Mucosa of stomach (tissue), 1 donor: ENCODE results near the gene PLXNB3.
"Not testable (repeated sequence)": the region's sequence is repeated elsewhere in the genome, so short reads cannot be mapped to it uniquely, and the experiment has no call there.

Experiments
- H3K27me3 ChIP-seq: one replicate; pipeline ENCODE4 v1.7.0; 2013; ENCODE audit warnings: mild to moderate bottlenecking, low read length; ENCODE audit not compliant: control insufficient read depth, insufficient read depth
- H3K36me3 ChIP-seq: one replicate; pipeline ENCODE4 v1.7.0; 2013; ENCODE audit warnings: low read length; ENCODE audit not compliant: control insufficient read depth, insufficient read depth
- H3K4me1 ChIP-seq: one replicate; pipeline ENCODE4 v1.7.0; 2013; ENCODE audit warnings: mild to moderate bottlenecking, low read length; ENCODE audit not compliant: control insufficient read depth, insufficient read depth
- H3K4me3 ChIP-seq: one replicate; pipeline ENCODE4 v1.7.0; 2013; ENCODE audit warnings: low read length
- H3K9ac ChIP-seq: one replicate; pipeline ENCODE4 v1.7.0; 2013; ENCODE audit warnings: mild to moderate bottlenecking, low read length, moderate library complexity
- H3K9me3 ChIP-seq: one replicate; pipeline ENCODE4 v1.7.0; 2013; ENCODE audit warnings: mild to moderate bottlenecking, low read length, moderate library complexity; ENCODE audit not compliant: control insufficient read depth
- donor health status: Pancreatic carcinoma.

PLXNB3 gene

GRCh38 chrX:153736071-153736820 lies 27.8 kb upstream of the PLXNB3 start:
- H3K9ac ChIP-seq: no peak overlapping the region
- H3K27me3 ChIP-seq: no peaks in the 10 kb centered on the region
- no peaks in the 10 kb centered on the region for H3K36me3 ChIP-seq
- H3K4me3 ChIP-seq: no peak overlapping the region
- H3K4me1 ChIP-seq: no peaks in the 10 kb centered on the region
- no peaks in the 10 kb centered on the region for H3K9me3 ChIP-seq

GRCh38 chrX:153736871-153737441 lies 27.1 kb upstream of the PLXNB3 start:
- no peaks in the 10 kb centered on the region for H3K27me3 ChIP-seq
- H3K9me3 ChIP-seq: no peaks in the 10 kb centered on the region
- no peaks in the 10 kb centered on the region for H3K36me3 ChIP-seq
- H3K4me1 ChIP-seq: no peaks in the 10 kb centered on the region
- H3K4me3 ChIP-seq: no peak overlapping the region
- H3K9ac ChIP-seq: no peak overlapping the region

GRCh38 chrX:153738056-153738605 lies 25.9 kb upstream of the PLXNB3 start:
- Histone ChIP-seq H3K4me1 (no peaks in the 10 kb centered on the region), H3K4me3 (no peak overlapping the region), H3K9me3 (no peaks in the 10 kb centered on the region), H3K36me3 (no peaks in the 10 kb centered on the region), H3K9ac (no peak overlapping the region), H3K27me3 (no peaks in the 10 kb centered on the region)

- Histone ChIP-seq H3K27me3 (no peaks in the 10 kb centered on the region), H3K4me1 (no peaks in the 10 kb centered on the region), H3K9ac (no peak overlapping the region), H3K36me3 (no peaks in the 10 kb centered on the region), H3K9me3 (no peaks in the 10 kb centered on the region), H3K4me3 (no peak overlapping the region)
Measured at GRCh38 chrX:153739754-153740486, 24.1 kb upstream of the PLXNB3 start.

GRCh38 chrX:153740631-153741222 lies 23.3 kb upstream of the PLXNB3 start:
- Histone ChIP-seq H3K27me3 (no peaks in the 10 kb centered on the region), H3K4me3 (no peak overlapping the region), H3K36me3 (no peaks in the 10 kb centered on the region), H3K9me3 (no peaks in the 10 kb centered on the region), H3K9ac (no peak overlapping the region), H3K4me1 (no peaks in the 10 kb centered on the region)

GRCh38 chrX:153741446-153741845 lies 22.6 kb upstream of the PLXNB3 start:
- Histone ChIP-seq H3K36me3 (no peaks in the 10 kb centered on the region), H3K4me1 (no peaks in the 10 kb centered on the region), H3K9me3 (no peaks in the 10 kb centered on the region), H3K4me3 (no peak overlapping the region), H3K27me3 (no peaks in the 10 kb centered on the region), H3K9ac (no peak overlapping the region)

- not testable (repeated sequence) for H3K36me3 ChIP-seq, H3K9ac ChIP-seq, H3K4me3 ChIP-seq, H3K9me3 ChIP-seq, H3K27me3 ChIP-seq, H3K4me1 ChIP-seq
Measured at GRCh38 chrX:153742111-153742510, 21.9 kb upstream of the PLXNB3 start.

GRCh38 chrX:153742796-153743467 lies 21.1 kb upstream of the PLXNB3 start:
- not testable (repeated sequence) for H3K4me1 ChIP-seq, H3K27me3 ChIP-seq, H3K9ac ChIP-seq, H3K4me3 ChIP-seq, H3K36me3 ChIP-seq, H3K9me3 ChIP-seq

GRCh38 chrX:153743468-153744209 lies 20.4 kb upstream of the PLXNB3 start:
- not testable (repeated sequence) for H3K4me3 ChIP-seq, H3K36me3 ChIP-seq, H3K4me1 ChIP-seq, H3K27me3 ChIP-seq, H3K9ac ChIP-seq, H3K9me3 ChIP-seq

GRCh38 chrX:153744210-153745066 lies 19.6 kb upstream of the PLXNB3 start:
- Histone ChIP-seq H3K27me3 (no peaks in the 10 kb centered on the region), H3K9ac (no peak overlapping the region), H3K36me3 (no peaks in the 10 kb centered on the region), H3K4me1 (no peaks in the 10 kb centered on the region), H3K9me3 (no peaks in the 10 kb centered on the region), H3K4me3 (no peak overlapping the region)

GRCh38 chrX:153745067-153745433 lies 19.0 kb upstream of the PLXNB3 start:
- H3K4me3 ChIP-seq, H3K9ac ChIP-seq, H3K36me3 ChIP-seq, H3K27me3 ChIP-seq, H3K4me1 ChIP-seq, H3K9me3 ChIP-seq: not testable (repeated sequence)
